CD4-positive, CD25-positive, alpha-beta regulatory T cell (primary cell): ENCODE data around the gene CUX1. TPM values are rescaled to one million over a fixed set of nuclear protein-coding genes. Genes with fewer than 3 reads are reported as not detected.

ENCODE experiments used
- ATAC-seq, 2 donors: fragments of 150-1000 bp; cut with Tn5 transposase; one replicate each; pipeline ENCODE4 v1.10.0; 2021; ENCODE audit warnings: low read depth in 2 of 2, moderate number of reproducible peaks in 2 of 2, moderate library complexity in 1 of 2
- DNase-seq, 3 donors: peaks; one replicate each; pipeline versions ENCODE4 v3.0.0 to v3.0.0-alpha.2; 2012 to 2022; ENCODE audit warnings: mixed read lengths in 1 of 3
- H3K27ac ChIP-seq: one replicate; pipeline ENCODE4 v1.7.0; 2013; ENCODE audit warnings: mild to moderate bottlenecking, low read length; ENCODE audit not compliant: insufficient read depth, poor library complexity, severe bottlenecking
- H3K27me3 ChIP-seq: one replicate; pipeline ENCODE4 v1.7.0; 2013; ENCODE audit warnings: low read length; ENCODE audit not compliant: control insufficient read depth, insufficient read depth
- H3K36me3 ChIP-seq: one replicate; pipeline ENCODE4 v1.7.0; 2013; ENCODE audit warnings: mild to moderate bottlenecking, low read length, moderate library complexity; ENCODE audit not compliant: control insufficient read depth, insufficient read depth
- H3K4me1 ChIP-seq: 2 replicates; pipeline ENCODE4 v1.7.0; 2013; ENCODE audit warnings: mild to moderate bottlenecking, low read length; ENCODE audit not compliant: insufficient read depth, control insufficient read depth, poor library complexity, severe bottlenecking
- H3K4me3 ChIP-seq: one replicate; pipeline ENCODE4 v1.7.0; 2013; ENCODE audit warnings: low read depth, mild to moderate bottlenecking, low read length, moderate library complexity
- H3K9me3 ChIP-seq, 2 experiments: 1 replicate in 1 of 2; 2 replicates in 1 of 2; pipeline ENCODE4 v1.7.0; 2013; ENCODE audit warnings: low read length in 2 of 2, mild to moderate bottlenecking in 1 of 2, moderate library complexity in 1 of 2; ENCODE audit not compliant: control insufficient read depth in 2 of 2
- H3K27ac Mint-ChIP-seq, 3 donors: one replicate each; pipeline ENCODE4 v1.8.0; 2020 to 2022; ENCODE audit warnings: mild to moderate bottlenecking in 3 of 3, mixed read lengths in 3 of 3, moderate library complexity in 2 of 3
- H3K27me3 Mint-ChIP-seq: one replicate; pipeline ENCODE4 v1.8.0; 2022; ENCODE audit warnings: mild to moderate bottlenecking, mixed read lengths
- H3K36me3 Mint-ChIP-seq: one replicate; pipeline ENCODE4 v1.8.0; 2020; ENCODE audit warnings: mixed read lengths
- H3K4me1 Mint-ChIP-seq, 4 donors: one replicate each; pipeline ENCODE4 v1.8.0; 2020 to 2022; ENCODE audit warnings: mixed read lengths in 4 of 4, mild to moderate bottlenecking in 1 of 4
- H3K4me3 Mint-ChIP-seq, 4 donors: one replicate each; pipeline ENCODE4 v1.8.0; 2020 to 2022; ENCODE audit warnings: mild to moderate bottlenecking in 4 of 4, mixed read lengths in 4 of 4, moderate library complexity in 3 of 4
- H3K9me3 Mint-ChIP-seq, 7 donors: one replicate each; pipeline ENCODE4 v1.8.0; 2020 to 2022; ENCODE audit warnings: mixed read lengths in 7 of 7, mild to moderate bottlenecking in 3 of 7, moderate library complexity in 2 of 7
- polyA plus RNA-seq, 4 donors: library from polyadenylated mRNA; unstranded; fragments of 300-500 nt; fragmentation: Illumina TruSeq; gene quantifications; one replicate each; pipeline ENCODE4 v1.2.3, GENCODE V29; 2021
- total RNA-seq: library from RNA; stranded (reverse); gene quantifications from one replicate; pipeline ENCODE4 v1.2.3, GENCODE V29; 2022

The CUX1 gene
- total and polyA plus RNA-seq, 5 donors from 2014 or later = 6.0 to 45.1 (median 7.8) TPM

DNA sequence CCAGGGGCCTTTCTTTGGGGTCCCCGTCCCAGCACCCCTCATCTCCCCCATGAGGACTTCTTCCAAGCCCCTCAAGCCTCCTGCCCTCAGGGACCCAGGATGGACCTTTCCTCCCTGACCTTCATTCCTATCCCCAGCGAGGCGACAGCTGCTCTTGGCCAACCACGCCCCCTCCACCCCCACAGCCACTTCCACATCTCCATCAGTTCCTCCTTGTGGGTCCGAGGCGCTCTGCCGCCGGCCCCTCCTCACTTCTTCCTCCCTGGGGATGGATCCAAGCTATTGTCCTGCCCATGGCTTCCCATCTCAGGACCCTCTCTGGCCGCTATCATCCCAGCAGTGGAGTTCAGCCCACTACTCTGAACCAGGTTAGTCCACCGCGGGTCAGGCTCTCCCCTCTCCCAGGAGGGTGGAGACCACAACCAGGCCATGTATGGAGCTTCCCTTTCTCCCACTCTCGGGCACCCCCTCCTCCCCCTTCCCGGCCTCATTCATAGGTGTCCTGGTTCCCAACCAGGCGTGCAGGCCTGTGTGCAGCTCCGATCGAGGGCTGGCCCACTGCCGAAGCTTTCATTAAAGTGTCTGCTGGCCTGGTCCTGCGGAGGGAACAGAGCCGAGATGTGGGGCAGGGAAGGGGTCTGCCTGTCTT, 467.6 kb downstream of the CUX1 start:
- Histone ChIP-seq H3K4me1 (peaks cover 33% of the 10 kb centered on the region), H3K27ac (no peak overlapping the region)
- H3K27ac Mint-ChIP-seq = peak overlapping the region in 1 of 3 donors; percentile 46

DNA sequence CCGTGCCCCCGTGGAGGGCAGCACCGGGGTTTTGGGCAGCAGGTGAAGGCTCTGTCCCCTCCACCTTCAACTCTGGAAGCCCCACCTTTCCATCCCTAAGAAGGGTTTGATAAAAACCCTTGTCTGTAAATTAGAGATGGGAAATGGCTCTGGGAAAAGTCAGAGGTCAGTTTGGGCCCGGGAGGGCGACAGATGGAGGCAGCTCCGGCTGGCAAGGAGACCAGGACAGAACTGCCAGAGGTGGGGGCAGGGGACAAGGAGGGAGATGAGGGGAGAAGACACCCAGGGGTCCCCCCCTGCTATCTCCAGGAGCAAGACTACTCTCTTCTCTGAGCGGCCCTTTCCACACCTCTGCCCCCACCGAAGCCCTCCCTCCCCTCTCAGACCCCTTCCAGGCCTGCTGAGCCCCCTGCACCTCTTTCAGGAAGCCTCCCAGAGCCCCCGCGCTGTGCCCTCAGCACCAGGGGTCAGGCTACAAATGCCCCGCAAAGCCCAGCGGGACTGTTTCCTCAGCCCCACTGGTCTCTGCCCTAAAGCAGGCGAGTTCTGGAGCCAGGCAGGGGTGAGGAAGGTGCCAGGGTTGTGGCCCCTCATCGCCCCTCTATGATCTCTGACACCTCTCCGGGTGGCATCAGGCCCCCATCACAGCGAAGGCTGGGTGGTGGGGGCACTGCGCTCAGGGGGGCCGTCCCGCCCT, 468.3 kb downstream of the CUX1 start:
- ATAC-seq = no peak

More for the DNA sequence above, 467.6 kb downstream of the CUX1 start:
- H3K9me3 ChIP-seq = no peaks in the 10 kb centered on the region
- H3K36me3 Mint-ChIP-seq = no peaks in the 10 kb centered on the region
- DNase-seq (no peak), ATAC-seq (no peak)
- peak overlapping the region in 3 of 4 donors; percentile 75 to 92 (median 83) for H3K4me3 Mint-ChIP-seq
- no peaks in the 10 kb centered on the region for H3K36me3 ChIP-seq
- peaks cover 0 to 1% (median 0%) of the 10 kb centered on the region in 7 donors for H3K9me3 Mint-ChIP-seq
- H3K27me3 Mint-ChIP-seq = peaks cover 19% of the 10 kb centered on the region
- peaks cover 0 to 27% (median 5%) of the 10 kb centered on the region in 4 donors for H3K4me1 Mint-ChIP-seq
- H3K27me3 ChIP-seq = no peaks in the 10 kb centered on the region
- no peak overlapping the region for H3K4me3 ChIP-seq

DNA sequence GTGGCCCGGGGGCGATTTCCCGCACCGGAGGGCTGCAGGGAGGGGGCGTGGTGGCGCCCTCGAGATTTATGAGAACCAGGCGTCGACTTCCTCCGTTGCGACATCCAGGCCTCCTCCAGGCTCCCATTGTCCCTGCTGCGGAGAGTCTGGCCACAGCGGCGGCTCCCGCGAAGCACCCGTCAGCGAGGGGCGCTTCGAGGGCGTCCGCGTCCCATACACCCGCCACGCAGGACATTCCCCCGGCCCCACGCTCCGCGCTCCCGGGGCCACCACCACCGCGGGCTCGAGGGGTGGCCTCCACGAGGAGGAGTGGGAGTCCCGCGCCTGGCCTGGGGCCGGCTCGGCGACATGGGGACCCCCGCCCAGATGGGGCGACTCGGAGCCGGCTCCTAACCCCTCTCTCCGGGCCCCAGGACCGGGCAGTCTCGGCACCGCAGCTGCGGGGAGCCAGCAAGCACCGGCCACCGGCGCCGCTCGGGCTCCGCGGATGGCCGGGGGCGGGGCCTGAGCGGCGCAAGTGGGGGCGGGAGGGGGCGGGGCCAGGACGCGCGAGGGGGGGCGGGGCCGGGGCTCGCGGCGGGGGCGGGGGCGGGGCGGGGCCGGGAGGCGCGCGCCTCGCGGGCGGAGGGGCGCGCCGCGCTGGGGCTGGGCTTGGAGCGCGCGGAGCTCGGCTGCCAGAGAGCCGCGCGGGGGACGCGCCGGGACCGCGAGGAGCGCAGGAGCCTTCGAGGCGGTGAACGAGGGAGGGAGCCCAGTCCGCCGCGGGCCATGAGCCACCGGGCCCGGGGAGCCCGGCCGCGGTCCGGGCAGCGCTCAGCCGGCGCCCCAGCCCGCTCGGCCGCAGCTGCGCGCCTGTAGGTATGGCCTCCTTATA, 469.0 kb downstream of the CUX1 start, which contains the start of gene SH2B2:
Gene SH2B2 (plus strand): TSS at position 632 of the 874 bp plus-strand sequence. CDS start 13,683 bp downstream, outside the sequence.
- ATAC-seq = peak; percentile 36 to 42
- Histone ChIP-seq H3K27ac (no peak within 1 kb of the TSS), H3K4me1 (peaks cover 33% of the 10 kb centered on the region), H3K27me3 (no peaks in the 10 kb centered on the region), H3K4me3 (peak within 1 kb of the TSS; percentile 37), H3K36me3 (no peaks in the 10 kb centered on the region), H3K9me3 (no peaks in the 10 kb centered on the region)
- Mint-ChIP-seq H3K27ac (no peak within 1 kb of the TSS), H3K27me3 (peaks cover 19% of the 10 kb centered on the region), H3K36me3 (no peaks in the 10 kb centered on the region), H3K9me3 (no peaks in the 10 kb centered on the region), H3K4me1 (peaks cover 0 to 32% (median 8%) of the 10 kb centered on the region in 4 donors), H3K4me3 (peak within 1 kb of the TSS in 3 of 4 donors; percentile 83 to 92 (median 84))
- peak; percentile 36 to 45 (median 39) for DNase-seq

More for the DNA sequence above, 468.3 kb downstream of the CUX1 start:
- Mint-ChIP-seq H3K4me3 (peak overlapping the region; percentile 83 to 92 (median 88)), H3K27ac (no peak overlapping the region), H3K9me3 (no peaks in the 10 kb centered on the region), H3K27me3 (peaks cover 19% of the 10 kb centered on the region), H3K36me3 (no peaks in the 10 kb centered on the region), H3K4me1 (peaks cover 0 to 29% (median 5%) of the 10 kb centered on the region in 4 donors)
- no peak overlapping the region for H3K4me3 ChIP-seq
- peaks cover 33% of the 10 kb centered on the region for H3K4me1 ChIP-seq
- H3K27me3 ChIP-seq = no peaks in the 10 kb centered on the region
- no peaks in the 10 kb centered on the region for H3K9me3 ChIP-seq
- no peaks in the 10 kb centered on the region for H3K36me3 ChIP-seq
- no peak for DNase-seq
- no peak overlapping the region for H3K27ac ChIP-seq

DNA sequence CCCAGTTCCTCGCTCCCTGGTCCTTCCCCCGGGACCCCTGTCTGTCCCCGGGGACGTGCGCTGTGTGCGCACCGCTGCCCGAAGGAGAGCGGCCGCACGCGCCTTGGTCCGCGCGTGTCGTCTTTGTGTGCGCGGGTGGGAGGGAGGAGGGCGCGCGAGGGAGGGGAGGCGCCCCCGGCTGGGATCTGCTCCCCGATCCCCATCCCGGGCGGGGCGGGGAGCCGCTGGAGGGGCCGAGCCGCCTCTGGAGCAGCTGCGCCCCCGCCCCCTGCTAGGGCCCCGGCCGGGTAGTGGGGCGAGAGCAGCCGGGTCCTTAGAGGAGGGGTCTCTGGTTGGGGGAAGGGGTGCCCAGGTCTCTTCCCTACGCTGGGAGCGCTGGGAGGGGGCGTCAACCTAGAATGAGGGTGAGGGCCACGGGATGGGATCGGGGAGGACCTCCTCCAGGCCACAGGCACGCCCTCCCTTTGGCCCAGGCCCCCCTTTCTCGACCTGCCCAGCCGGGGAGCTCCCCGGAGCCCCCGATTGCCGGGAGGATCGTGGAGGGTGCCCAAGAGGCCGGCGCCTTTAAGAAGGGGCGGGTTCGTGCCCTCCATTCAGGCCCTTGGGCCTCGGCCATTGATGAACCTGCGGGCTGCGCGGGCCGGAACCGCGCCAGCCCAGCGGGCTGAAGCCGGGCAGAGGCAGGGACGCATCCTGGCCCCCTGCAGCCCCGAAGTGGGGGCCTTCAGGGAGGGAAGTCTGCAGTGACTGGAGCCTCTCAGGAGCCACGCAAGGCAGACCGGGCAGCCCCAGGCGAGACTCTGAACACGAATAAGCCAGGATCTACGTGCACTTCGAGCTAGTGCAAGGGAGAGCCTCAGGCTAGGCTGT, 469.9 kb downstream of the CUX1 start:
- Mint-ChIP-seq H3K36me3 (no peaks in the 10 kb centered on the region), H3K4me3 (peak overlapping the region in 3 of 4 donors; percentile 67 to 73 (median 71)), H3K4me1 (peaks cover 0 to 38% (median 11%) of the 10 kb centered on the region in 4 donors), H3K9me3 (no peaks in the 10 kb centered on the region), H3K27ac (no peak overlapping the region), H3K27me3 (peaks cover 19% of the 10 kb centered on the region)
- no peak overlapping the region for H3K27ac ChIP-seq
- peak overlapping the region; percentile 37 for H3K4me3 ChIP-seq
- ATAC-seq = peak; percentile 14 to 23
- H3K36me3 ChIP-seq = no peaks in the 10 kb centered on the region
- peak in 1 of 3 donors; percentile 31 for DNase-seq
- no peaks in the 10 kb centered on the region for H3K27me3 ChIP-seq
- H3K9me3 ChIP-seq = no peaks in the 10 kb centered on the region
- peaks cover 33% of the 10 kb centered on the region for H3K4me1 ChIP-seq

DNA sequence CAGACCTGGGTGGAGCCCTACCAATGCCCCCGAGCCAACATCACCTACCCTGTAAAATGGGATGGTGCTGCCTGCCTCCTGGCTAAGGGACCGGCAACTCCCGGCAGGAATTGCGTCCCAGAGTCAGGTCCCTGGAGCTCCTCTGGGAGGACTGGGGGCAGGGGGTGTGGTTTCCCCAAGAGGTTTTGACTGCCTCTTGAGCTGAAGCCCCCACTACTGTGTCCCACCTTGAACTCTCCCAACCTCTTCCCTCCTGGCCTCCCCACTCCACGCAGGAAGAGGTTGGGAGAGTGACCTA, 470.5 kb downstream of the CUX1 start:
- peak overlapping the region; percentile 37 for H3K4me3 ChIP-seq
- H3K27me3 Mint-ChIP-seq = peaks cover 19% of the 10 kb centered on the region
- peaks cover 0 to 38% (median 11%) of the 10 kb centered on the region in 4 donors for H3K4me1 Mint-ChIP-seq
- no peaks in the 10 kb centered on the region for H3K9me3 ChIP-seq
- no peak overlapping the region for H3K27ac ChIP-seq
- ATAC-seq = no peak
- H3K4me3 Mint-ChIP-seq = peak overlapping the region in 3 of 4 donors; percentile 53 to 73 (median 71)
- H3K4me1 ChIP-seq = peaks cover 33% of the 10 kb centered on the region
- DNase-seq = no peak
- H3K36me3 Mint-ChIP-seq = no peaks in the 10 kb centered on the region
- no peak overlapping the region for H3K27ac Mint-ChIP-seq
- no peaks in the 10 kb centered on the region for H3K36me3 ChIP-seq
- H3K9me3 Mint-ChIP-seq = no peaks in the 10 kb centered on the region
- no peaks in the 10 kb centered on the region for H3K27me3 ChIP-seq

DNA sequence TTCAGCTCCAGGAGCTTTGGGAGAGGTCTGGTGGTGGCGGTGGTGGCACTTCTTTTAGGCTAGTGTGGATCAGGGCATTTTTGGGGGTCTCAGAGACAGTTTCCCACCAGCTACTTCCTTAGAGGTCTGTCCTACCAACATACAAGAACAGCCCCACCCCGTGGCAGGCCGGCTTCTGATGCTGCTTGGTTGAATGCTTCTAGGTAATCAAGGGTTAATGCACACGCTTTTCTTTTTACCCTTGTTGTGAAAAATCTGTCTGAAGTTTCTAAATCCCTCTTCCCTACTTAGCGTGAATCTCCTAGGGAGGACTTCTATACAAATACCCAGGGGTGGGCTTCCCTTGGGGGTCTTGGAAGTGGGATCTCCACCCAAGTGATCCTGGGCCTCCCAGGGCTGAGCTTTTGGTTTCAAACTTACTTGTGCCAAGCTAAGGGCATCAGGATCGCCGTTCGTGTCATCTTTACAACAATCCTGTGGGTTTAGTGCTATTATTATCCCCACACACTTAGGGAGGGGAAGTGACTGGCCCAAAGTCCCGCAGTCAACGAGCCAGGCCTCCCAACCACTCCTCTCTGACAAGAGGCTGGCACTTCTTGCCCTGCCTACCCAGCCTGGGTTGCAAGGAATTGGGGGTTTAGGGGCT, 471.0 kb downstream of the CUX1 start:
- ATAC-seq (no peak), DNase-seq (peak in 1 of 3 donors; percentile 23)
- peaks cover 0 to 38% (median 11%) of the 10 kb centered on the region in 4 donors for H3K4me1 Mint-ChIP-seq
- Histone ChIP-seq H3K27ac (no peak overlapping the region), H3K36me3 (no peaks in the 10 kb centered on the region), H3K4me1 (peaks cover 33% of the 10 kb centered on the region), H3K27me3 (no peaks in the 10 kb centered on the region), H3K9me3 (no peaks in the 10 kb centered on the region), H3K4me3 (peak overlapping the region; percentile 37)
- H3K27me3 Mint-ChIP-seq = peaks cover 19% of the 10 kb centered on the region
- H3K4me3 Mint-ChIP-seq = peak overlapping the region; percentile 55 to 80 (median 70)
- H3K27ac Mint-ChIP-seq = peak overlapping the region in 1 of 3 donors; percentile 25
- H3K9me3 Mint-ChIP-seq = no peaks in the 10 kb centered on the region
- H3K36me3 Mint-ChIP-seq = no peaks in the 10 kb centered on the region
